Measurements from ENCODE around the gene GAN.

The GAN gene

GRCh38 chr16:81350306-81350615 is 35.5 kb downstream of the GAN start:
- peaks cover 0 to 16% of the 10 kb centered on the region in 2 experiments; a peak in 1 of 3 replicates for H3K36me3 ChIP-seq (ENCODE audit: control insufficient read depth in 2 of 2, insufficient read depth in 1 of 2, low read length in 2 of 2)
- no peaks in the 10 kb centered on the region for H3K9me3 ChIP-seq (ENCODE audit: control insufficient read depth, insufficient read depth, low read depth, low read length)
- ChIA-PET POLR2A (no interaction called here), CTCF (interaction anchor here (0.7 kb wide), 1 partner anchor 86 kb away, joined by 4 read pairs; no protein-coding TSS in a partner anchor)
- H3K4me1 ChIP-seq (ENCODE audit: control insufficient read depth, insufficient read depth, low read length): no peaks in the 10 kb centered on the region
- TF ChIP-seq ZBTB44 (tag by site-specific recombination; IDR thresholded peaks at IDR 0.05): no peak
- no peak for TF ChIP-seq ZNF26 (tag by site-specific recombination; IDR thresholded peaks at IDR 0.05)
- TF ChIP-seq OVOL3 (tag by site-specific recombination; IDR thresholded peaks at IDR 0.05): no peak
- no peak for TF ChIP-seq ZNF529 (tag by site-specific recombination; IDR thresholded peaks at IDR 0.05; ENCODE audit: insufficient replicate concordance)
- TF ChIP-seq ZNF169 (tag by site-specific recombination; IDR thresholded peaks at IDR 0.05): no peak
- no peak overlapping the region for H3K4me3 ChIP-seq (ENCODE audit: low read depth, low read length)
- H3K27ac ChIP-seq (ENCODE audit: extremely low read depth, low read depth, low read length): no peak overlapping the region

GRCh38 chr16:81353895-81354294 is 39.1 kb downstream of the GAN start:
- Histone ChIP-seq H3K27ac (ENCODE audit: extremely low read depth, low read depth, low read length) (no peak overlapping the region), H3K4me3 (ENCODE audit: low read depth, low read length) (no peak overlapping the region), H3K4me1 (ENCODE audit: control insufficient read depth, insufficient read depth, low read length) (no peaks in the 10 kb centered on the region), H3K9me3 (ENCODE audit: control insufficient read depth, insufficient read depth, low read depth, low read length) (no peaks in the 10 kb centered on the region), H3K36me3 (ENCODE audit: control insufficient read depth in 2 of 2, insufficient read depth in 1 of 2, low read length in 2 of 2) (peaks cover 3 to 35% of the 10 kb centered on the region in 2 experiments; a peak in 2 of 3 replicates)
- CTCF ChIA-PET: interaction anchor here (1.1 kb wide), 1 partner anchor 12 kb away, joined by 3 read pairs; no protein-coding TSS in a partner anchor
- no peak for TF ChIP-seq ZBTB17 (tag by site-specific recombination; IDR thresholded peaks at IDR 0.05)
- no peak for TF ChIP-seq ZSCAN23 (tag by site-specific recombination; IDR thresholded peaks at IDR 0.05)
- no peak for TF ChIP-seq ZNF248 (tag by site-specific recombination; IDR thresholded peaks at IDR 0.05)
- no peak for TF ChIP-seq ZNF169 (tag by site-specific recombination; IDR thresholded peaks at IDR 0.05)
- TF ChIP-seq SCRT2 (tag by site-specific recombination; IDR thresholded peaks at IDR 0.05): no peak
- TF ChIP-seq ZNF558 (tag by site-specific recombination; IDR thresholded peaks at IDR 0.05): no peak
- no peak for TF ChIP-seq KLF8 (tag by site-specific recombination; IDR thresholded peaks at IDR 0.05)
- TF ChIP-seq ATF2 (tag by site-specific recombination; IDR thresholded peaks at IDR 0.05; ENCODE audit: low read depth): no peak
- no peak for TF ChIP-seq ZNF18 (tag by site-specific recombination; IDR thresholded peaks at IDR 0.05)
- POLR2A ChIA-PET: no interaction called here

- H3K27ac ChIP-seq (ENCODE audit: extremely low read depth, low read depth, low read length): no peak overlapping the region
- peaks cover 10 to 41% of the 10 kb centered on the region in 2 experiments; a peak in 2 of 3 replicates for H3K36me3 ChIP-seq (ENCODE audit: control insufficient read depth in 2 of 2, insufficient read depth in 1 of 2, low read length in 2 of 2)
- no peaks in the 10 kb centered on the region for H3K4me1 ChIP-seq (ENCODE audit: control insufficient read depth, insufficient read depth, low read length)
- ChIA-PET CTCF (interaction anchor here (0.6 to 1.2 kb wide), 3 partner anchors 10 to 119 kb away, joined by 3 read pairs; partner anchors contain the start of gene BCO1), POLR2A (no interaction called here)
- H3K9me3 ChIP-seq (ENCODE audit: control insufficient read depth, insufficient read depth, low read depth, low read length): no peaks in the 10 kb centered on the region
- no peak overlapping the region for H3K4me3 ChIP-seq (ENCODE audit: low read depth, low read length)
- TF ChIP-seq ZFP41 (tag by site-specific recombination; IDR thresholded peaks at IDR 0.05; ENCODE audit: borderline replicate concordance) (no peak), ZNF514 (tag by site-specific recombination; IDR thresholded peaks at IDR 0.05) (no peak), ZNF560 (tag by site-specific recombination; IDR thresholded peaks at IDR 0.05; ENCODE audit: borderline replicate concordance) (no peak), ZNF114 (tag by site-specific recombination; IDR thresholded peaks at IDR 0.05) (no peak), ZNF202 (tag by site-specific recombination; IDR thresholded peaks at IDR 0.05; ENCODE audit: borderline replicate concordance) (no peak), ZNF10 (tag by site-specific recombination; IDR thresholded peaks at IDR 0.05) (no peak), ZNF610 (tag by site-specific recombination; IDR thresholded peaks at IDR 0.05; ENCODE audit: borderline replicate concordance) (no peak), ZBTB26 (tag by site-specific recombination; optimal IDR thresholded peaks at IDR 0.05) (no peak)
Measured at GRCh38 chr16:81357711-81358260, 43.0 kb downstream of the GAN start.
